GM19035 (cell line): Measurements from ENCODE around the gene MICALL1.

Experiments
- ATAC-seq: cut with Tn5 transposase; IDR thresholded peaks from one replicate; pipeline ENCODE4 v1.9.1; 2021; ENCODE audit not compliant: unreplicated experiment

The MICALL1 gene

GRCh38 chr22:37905534-37906363 is at the start of gene MICALL1:
Gene MICALL1 (plus strand): TSS chr22:37906297. CDS start chr22:37906423, 126 bp downstream.
- peak; percentile 80 for ATAC-seq

- ATAC-seq: no peak
These were observed 45.2 kb upstream of the MICALL1 start for GRCh38 chr22:37860796-37861421.

GRCh38 chr22:37862570-37863325 is 43.3 kb upstream of the MICALL1 start:
- ATAC-seq: no peak

GRCh38 chr22:37865510-37865909 is 40.6 kb upstream of the MICALL1 start:
- ATAC-seq: no peak

- no peak for ATAC-seq
These were observed 35.8 kb upstream of the MICALL1 start for GRCh38 chr22:37870273-37870672.

- ATAC-seq: no peak
These were observed 25.2 kb upstream of the MICALL1 start for GRCh38 chr22:37880668-37881440.

- no peak for ATAC-seq
These were observed 21.7 kb upstream of the MICALL1 start for GRCh38 chr22:37884420-37884819.

GRCh38 chr22:37887584-37888378 is 18.3 kb upstream of the MICALL1 start:
- no peak for ATAC-seq

- ATAC-seq: no peak
These were observed 14.2 kb upstream of the MICALL1 start for GRCh38 chr22:37891926-37892325.

GRCh38 chr22:37892566-37893335 is 13.3 kb upstream of the MICALL1 start:
- ATAC-seq: no peak

GRCh38 chr22:37893583-37893983 is 12.5 kb upstream of the MICALL1 start:
- ATAC-seq: no peak

GRCh38 chr22:37894939-37895670 is 11.0 kb upstream of the MICALL1 start:
- no peak for ATAC-seq

GRCh38 chr22:37896181-37896592 is 9.9 kb upstream of the MICALL1 start:
- no peak for ATAC-seq

- no peak for ATAC-seq
These were observed 9.2 kb upstream of the MICALL1 start for GRCh38 chr22:37896939-37897338.

- ATAC-seq: no peak
These were observed 8.3 kb upstream of the MICALL1 start for GRCh38 chr22:37897807-37898206.

- ATAC-seq: no peak
These were observed 7.5 kb upstream of the MICALL1 start for GRCh38 chr22:37898441-37899181.

- no peak for ATAC-seq
These were observed 1.2 kb upstream of the MICALL1 start for GRCh38 chr22:37904572-37905533.
